WTC11 (cell line): Measurements from ENCODE around the gene MBP. TPM values are rescaled to one million over a fixed set of nuclear protein-coding genes. Genes with fewer than 3 reads are reported as not detected.

Experiments
- ATAC-seq: fragments of 200-7000 bp; cut with Tn5 transposase; 2 replicates; pipeline ENCODE4 v1.10.0; 2021; ENCODE audit warnings: mild to moderate bottlenecking, moderate library complexity
- CTCF ChIA-PET: fragments of 300-600 bp; sonication (Branson Sonifier 250); formaldehyde crosslinking; loops from one replicate; lab custom pipeline; 2021; ENCODE audit warnings: antibody characterized with exemption; lab: Charles Lee
- POLR2A ChIA-PET: fragments of 350-600 bp; sonication (Branson Sonifier 250); formaldehyde crosslinking; loops from one replicate; lab custom pipeline; 2021; ENCODE audit warnings: antibody characterized with exemption; lab: Charles Lee
- DNase-seq: peaks from one replicate; pipeline ENCODE4 v3.0.0; 2021; ENCODE audit warnings: low spot score
- H3K27ac Mint-ChIP-seq: 2 replicates; pipeline ENCODE4 v1.8.0; 2021; ENCODE audit warnings: mixed read lengths
- H3K27me3 Mint-ChIP-seq: 2 replicates; pipeline ENCODE4 v1.8.0; 2021; ENCODE audit warnings: low read depth, mild to moderate bottlenecking, moderate library complexity, mixed read lengths
- H3K36me3 Mint-ChIP-seq: 2 replicates; pipeline ENCODE4 v1.8.0; 2021; ENCODE audit warnings: mixed read lengths
- H3K4me1 Mint-ChIP-seq: 2 replicates; pipeline ENCODE4 v1.8.0; 2022; ENCODE audit warnings: mixed read lengths
- H3K4me3 Mint-ChIP-seq: 2 replicates; pipeline ENCODE4 v1.8.0; 2021; ENCODE audit warnings: mild to moderate bottlenecking, moderate library complexity, mixed read lengths
- H3K9me3 Mint-ChIP-seq: 2 replicates; pipeline ENCODE4 v1.8.0; 2021; ENCODE audit warnings: mixed read lengths
- CREM ChIP-seq: sonication (generic); formaldehyde crosslinking; IDR thresholded peaks from 2 replicates; pipeline ENCODE4 v1.8.1; 2022; ENCODE audit warnings: mild to moderate bottlenecking, missing genetic modification reagents, moderate library complexity
- FOXP1 ChIP-seq: sonication (generic); formaldehyde crosslinking; IDR thresholded peaks from 2 replicates; pipeline ENCODE4 v1.8.0; 2022; ENCODE audit warnings: missing genetic modification reagents, mild to moderate bottlenecking, moderate library complexity, borderline replicate concordance
- IRF2 ChIP-seq: sonication (generic); formaldehyde crosslinking; IDR thresholded peaks from 2 replicates; pipeline ENCODE4 v1.8.0; 2022; ENCODE audit warnings: low read depth, missing genetic modification reagents, borderline replicate concordance
- MXD4 ChIP-seq: fragments of 250-450 bp; sonication (Bioruptor Pico); IDR thresholded peaks from 2 replicates; pipeline ENCODE4 v1.8.0; 2021; ENCODE audit warnings: mild to moderate bottlenecking, moderate library complexity, borderline replicate concordance
- NR1H2 ChIP-seq: sonication (generic); formaldehyde crosslinking; IDR thresholded peaks from 2 replicates; pipeline ENCODE4 v1.9.0; 2021; ENCODE audit warnings: mild to moderate bottlenecking, moderate library complexity, missing genetic modification reagents
- ZNF317 ChIP-seq: sonication (generic); formaldehyde crosslinking; IDR thresholded peaks from 2 replicates; pipeline ENCODE4 v1.8.1; 2023; ENCODE audit warnings: low read depth, mild to moderate bottlenecking, moderate library complexity, missing genetic modification reagents, borderline replicate concordance
- ZNF423 ChIP-seq: fragments of 250-450 bp; sonication (Bioruptor Pico); IDR thresholded peaks from 2 replicates; pipeline ENCODE4 v2.1.2; 2022; ENCODE audit warnings: mild to moderate bottlenecking, moderate library complexity
- total RNA-seq: library from RNA; stranded (reverse); gene quantifications from 3 replicates; pipeline ENCODE4 v1.2.3, GENCODE V29; 2021
- TF ChIP-seq, protein P1 (sequence below): sonication (generic); formaldehyde crosslinking; IDR thresholded peaks from 2 replicates; pipeline ENCODE4 v1.8.1; 2023; ENCODE audit warnings: mild to moderate bottlenecking, missing genetic modification reagents, moderate library complexity
- TF ChIP-seq, protein P2 (sequence below): sonication (generic); formaldehyde crosslinking; IDR thresholded peaks from 2 replicates; pipeline ENCODE4 v1.8.0; 2022; ENCODE audit warnings: mild to moderate bottlenecking, missing genetic modification reagents
- TF ChIP-seq, protein P3 (sequence below): sonication (generic); formaldehyde crosslinking; IDR thresholded peaks from 2 replicates; pipeline ENCODE4 v1.8.0; 2023; ENCODE audit warnings: missing genetic modification reagents
- TF ChIP-seq, protein P4 (sequence below): fragments of 250-450 bp; sonication (Bioruptor Pico); IDR thresholded peaks from 2 replicates; pipeline ENCODE4 v1.9.0; 2021; ENCODE audit warnings: mild to moderate bottlenecking
- TF ChIP-seq, protein P5 (sequence below): sonication (generic); formaldehyde crosslinking; IDR thresholded peaks from 2 replicates; pipeline ENCODE4 v1.8.1; 2023; ENCODE audit warnings: mild to moderate bottlenecking, missing genetic modification reagents

The MBP gene
- total RNA-seq, 1 experiment from 2014 or later = 19.6 TPM

GRCh38 chr18:76985156-76985950 lies 147.2 kb downstream of the MBP start:
- ATAC-seq = no peak
- no peak overlapping the region for H3K27ac Mint-ChIP-seq
- DNase-seq = no peak

DNA sequence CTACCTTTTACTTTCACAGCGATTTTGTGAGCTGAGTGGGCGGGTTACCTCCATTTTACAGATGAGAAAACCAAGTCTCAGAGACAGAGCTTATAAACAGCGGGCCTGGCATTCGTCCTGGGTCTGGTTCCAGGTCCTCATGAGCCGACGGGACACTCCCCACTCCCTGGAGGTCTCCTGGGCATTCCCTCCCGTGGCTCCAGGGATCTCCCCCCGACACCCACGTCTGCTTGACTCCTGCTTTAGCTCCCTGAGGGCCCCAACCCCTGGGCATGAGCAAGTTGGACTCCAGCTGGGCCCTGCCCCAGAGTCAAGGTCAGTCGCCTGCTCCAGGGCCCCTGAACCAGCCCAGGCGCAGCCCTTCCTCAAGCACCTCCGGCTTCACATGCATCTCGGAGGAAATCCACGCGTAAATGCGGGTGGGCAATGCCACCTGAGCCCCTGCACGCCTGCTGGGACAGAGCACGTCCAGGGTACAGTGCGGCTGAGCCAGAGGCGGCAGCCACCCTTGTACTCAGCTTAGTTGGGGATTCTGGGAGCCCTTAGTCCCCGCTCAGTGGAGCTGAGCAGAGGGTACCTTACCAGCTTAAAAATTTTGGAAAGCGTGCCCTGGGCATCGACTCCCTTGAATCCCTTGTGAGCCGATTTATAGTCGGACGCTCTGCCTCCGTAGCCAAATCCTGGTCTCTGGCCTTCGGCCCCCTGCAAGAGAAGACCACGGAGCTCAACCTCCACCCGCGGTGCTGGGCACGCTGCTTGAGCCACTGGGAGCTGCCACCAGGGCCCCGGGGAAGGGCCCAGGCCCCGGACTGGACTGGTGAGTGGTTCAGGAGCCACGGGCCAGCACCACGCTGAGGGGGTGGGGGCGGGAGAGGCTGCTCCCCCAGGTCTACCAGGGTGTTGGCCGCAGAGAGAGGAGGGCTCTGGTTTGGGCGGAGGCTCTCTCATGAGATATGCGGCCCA lies 148.1 kb downstream of the MBP start:
- peaks cover 49% of the 10 kb centered on the region for H3K4me1 Mint-ChIP-seq
- ATAC-seq = no peak
- TF ChIP-seq MXD4 (CRISPR knock-in tag) (no peak), CREM (CRISPR knock-in tag) (no peak), NR1H2 (CRISPR knock-in tag) (no peak), FOXP1 (CRISPR knock-in tag) (no peak), ZNF423 (CRISPR knock-in tag) (no peak), IRF2 (CRISPR knock-in tag) (no peak), ZNF317 (CRISPR knock-in tag) (no peak)
- TF ChIP-seq, protein P1, sequence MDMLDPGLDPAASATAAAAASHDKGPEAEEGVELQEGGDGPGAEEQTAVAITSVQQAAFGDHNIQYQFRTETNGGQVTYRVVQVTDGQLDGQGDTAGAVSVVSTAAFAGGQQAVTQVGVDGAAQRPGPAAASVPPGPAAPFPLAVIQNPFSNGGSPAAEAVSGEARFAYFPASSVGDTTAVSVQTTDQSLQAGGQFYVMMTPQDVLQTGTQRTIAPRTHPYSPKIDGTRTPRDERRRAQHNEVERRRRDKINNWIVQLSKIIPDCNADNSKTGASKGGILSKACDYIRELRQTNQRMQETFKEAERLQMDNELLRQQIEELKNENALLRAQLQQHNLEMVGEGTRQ (CRISPR knock-in tag) = no peak
- TF ChIP-seq, protein P2, sequence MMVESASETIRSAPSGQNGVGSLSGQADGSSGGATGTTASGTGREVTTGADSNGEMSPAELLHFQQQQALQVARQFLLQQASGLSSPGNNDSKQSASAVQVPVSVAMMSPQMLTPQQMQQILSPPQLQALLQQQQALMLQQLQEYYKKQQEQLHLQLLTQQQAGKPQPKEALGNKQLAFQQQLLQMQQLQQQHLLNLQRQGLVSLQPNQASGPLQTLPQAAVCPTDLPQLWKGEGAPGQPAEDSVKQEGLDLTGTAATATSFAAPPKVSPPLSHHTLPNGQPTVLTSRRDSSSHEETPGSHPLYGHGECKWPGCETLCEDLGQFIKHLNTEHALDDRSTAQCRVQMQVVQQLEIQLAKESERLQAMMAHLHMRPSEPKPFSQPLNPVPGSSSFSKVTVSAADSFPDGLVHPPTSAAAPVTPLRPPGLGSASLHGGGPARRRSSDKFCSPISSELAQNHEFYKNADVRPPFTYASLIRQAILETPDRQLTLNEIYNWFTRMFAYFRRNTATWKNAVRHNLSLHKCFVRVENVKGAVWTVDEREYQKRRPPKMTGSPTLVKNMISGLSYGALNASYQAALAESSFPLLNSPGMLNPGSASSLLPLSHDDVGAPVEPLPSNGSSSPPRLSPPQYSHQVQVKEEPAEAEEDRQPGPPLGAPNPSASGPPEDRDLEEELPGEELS (CRISPR knock-in tag) = no peak
- TF ChIP-seq, protein P3, sequence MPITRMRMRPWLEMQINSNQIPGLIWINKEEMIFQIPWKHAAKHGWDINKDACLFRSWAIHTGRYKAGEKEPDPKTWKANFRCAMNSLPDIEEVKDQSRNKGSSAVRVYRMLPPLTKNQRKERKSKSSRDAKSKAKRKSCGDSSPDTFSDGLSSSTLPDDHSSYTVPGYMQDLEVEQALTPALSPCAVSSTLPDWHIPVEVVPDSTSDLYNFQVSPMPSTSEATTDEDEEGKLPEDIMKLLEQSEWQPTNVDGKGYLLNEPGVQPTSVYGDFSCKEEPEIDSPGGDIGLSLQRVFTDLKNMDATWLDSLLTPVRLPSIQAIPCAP = no peak
- TF ChIP-seq, protein P4, sequence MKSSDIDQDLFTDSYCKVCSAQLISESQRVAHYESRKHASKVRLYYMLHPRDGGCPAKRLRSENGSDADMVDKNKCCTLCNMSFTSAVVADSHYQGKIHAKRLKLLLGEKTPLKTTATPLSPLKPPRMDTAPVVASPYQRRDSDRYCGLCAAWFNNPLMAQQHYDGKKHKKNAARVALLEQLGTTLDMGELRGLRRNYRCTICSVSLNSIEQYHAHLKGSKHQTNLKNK (CRISPR knock-in tag) = no peak
- TF ChIP-seq, protein P5, sequence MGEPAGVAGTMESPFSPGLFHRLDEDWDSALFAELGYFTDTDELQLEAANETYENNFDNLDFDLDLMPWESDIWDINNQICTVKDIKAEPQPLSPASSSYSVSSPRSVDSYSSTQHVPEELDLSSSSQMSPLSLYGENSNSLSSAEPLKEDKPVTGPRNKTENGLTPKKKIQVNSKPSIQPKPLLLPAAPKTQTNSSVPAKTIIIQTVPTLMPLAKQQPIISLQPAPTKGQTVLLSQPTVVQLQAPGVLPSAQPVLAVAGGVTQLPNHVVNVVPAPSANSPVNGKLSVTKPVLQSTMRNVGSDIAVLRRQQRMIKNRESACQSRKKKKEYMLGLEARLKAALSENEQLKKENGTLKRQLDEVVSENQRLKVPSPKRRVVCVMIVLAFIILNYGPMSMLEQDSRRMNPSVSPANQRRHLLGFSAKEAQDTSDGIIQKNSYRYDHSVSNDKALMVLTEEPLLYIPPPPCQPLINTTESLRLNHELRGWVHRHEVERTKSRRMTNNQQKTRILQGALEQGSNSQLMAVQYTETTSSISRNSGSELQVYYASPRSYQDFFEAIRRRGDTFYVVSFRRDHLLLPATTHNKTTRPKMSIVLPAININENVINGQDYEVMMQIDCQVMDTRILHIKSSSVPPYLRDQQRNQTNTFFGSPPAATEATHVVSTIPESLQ (CRISPR knock-in tag) = no peak
- TF ChIP-seq, all 79 proteins: peak for 0
- ChIA-PET POLR2A (no interaction called here), CTCF (interaction anchor here (1.2 to 7.0 kb wide), 14 partner anchors 9 to 664 kb away, joined by 3 to 67 read pairs (median 5); no protein-coding TSS in a partner anchor)
- Mint-ChIP-seq H3K36me3 (no peaks in the 10 kb centered on the region), H3K4me3 (no peak overlapping the region), H3K27me3 (no peaks in the 10 kb centered on the region), H3K27ac (no peak overlapping the region), H3K9me3 (no peaks in the 10 kb centered on the region)
- DNase-seq = no peak

More at GRCh38 chr18:76985156-76985950, 147.2 kb downstream of the MBP start:
- no peaks in the 10 kb centered on the region for H3K36me3 Mint-ChIP-seq
- ChIA-PET POLR2A (no interaction called here), CTCF (interaction anchor here (1.5 to 7.0 kb wide), 7 partner anchors 11 to 369 kb away, joined by 3 to 67 read pairs (median 6); no protein-coding TSS in a partner anchor)
- H3K9me3 Mint-ChIP-seq = no peaks in the 10 kb centered on the region
- no peak overlapping the region for H3K4me3 Mint-ChIP-seq
- peaks cover 42% of the 10 kb centered on the region for H3K4me1 Mint-ChIP-seq
- H3K27me3 Mint-ChIP-seq = no peaks in the 10 kb centered on the region
- TF ChIP-seq CREM (CRISPR knock-in tag) = no peak
